Common myeloid progenitor, CD34-positive (primary cell): Measurements from ENCODE around the gene C11orf68.
A peak's percentile ranks its signal among the peaks of the same experiment; 100 is the strongest.

Source experiments
- CTCF ChIA-PET: fragments of 350-600 bp; sonication (Branson Sonifier 250); formaldehyde crosslinking; loops from one replicate; lab custom pipeline; 2021; ENCODE audit warnings: antibody characterized with exemption; lab: Charles Lee
- POLR2A ChIA-PET: fragments of 350-600 bp; sonication (Branson Sonifier 250); formaldehyde crosslinking; loops from one replicate; lab custom pipeline; 2021; ENCODE audit warnings: antibody characterized with exemption; lab: Charles Lee
- DNase-seq, 3 donors: peaks; one replicate each; pipeline versions ENCODE4 v3.0.0 to v3.0.0-alpha.2; 2013
- H3K27ac ChIP-seq, 2 experiments: 1 replicate in 1 of 2; 2 replicates in 1 of 2; pipeline ENCODE4 v1.7.0; 2013; ENCODE audit warnings: inconsistent platforms in 2 of 2, low read length in 2 of 2, mild to moderate bottlenecking in 2 of 2, low read depth in 1 of 2, moderate library complexity in 1 of 2; ENCODE audit not compliant: severe bottlenecking in 2 of 2, insufficient read depth in 1 of 2, poor library complexity in 1 of 2
- H3K27me3 ChIP-seq, 5 experiments: replicated peaks in 2 of 5; 1 replicate in 3 of 5; 2 replicates in 2 of 5; pipeline versions ENCODE4 v1.6.1 to v1.7.0; 2013; ENCODE audit warnings: low read length in 4 of 5, mild to moderate bottlenecking in 2 of 5, moderate library complexity in 2 of 5, inconsistent platforms in 1 of 5; ENCODE audit not compliant: insufficient read depth in 5 of 5, control insufficient read depth in 4 of 5
- H3K36me3 ChIP-seq, 4 experiments: 1 replicate in 2 of 4; 2 replicates in 2 of 4; pipeline versions ENCODE4 v1.6.1 to v1.7.0; 2013; ENCODE audit warnings: low read length in 3 of 4, control low read depth in 1 of 4, mild to moderate bottlenecking in 1 of 4; ENCODE audit not compliant: control insufficient read depth in 4 of 4, insufficient read depth in 4 of 4
- H3K4me1 ChIP-seq, 4 experiments: 1 replicate in 3 of 4; 2 replicates in 1 of 4; pipeline versions ENCODE4 v1.6.1 to v1.7.1; 2013; ENCODE audit warnings: low read length in 3 of 4, mild to moderate bottlenecking in 3 of 4, control low read depth in 1 of 4, inconsistent platforms in 1 of 4, moderate library complexity in 1 of 4; ENCODE audit not compliant: control insufficient read depth in 4 of 4, insufficient read depth in 4 of 4; ENCODE audit errors: control extremely low read depth in 1 of 4
- H3K4me3 ChIP-seq, 7 experiments: 1 replicate in 4 of 7; 2 replicates in 3 of 7; pipeline versions ENCODE4 v1.5.1 to v1.7.0; 2013; ENCODE audit warnings: mild to moderate bottlenecking in 7 of 7, low read length in 6 of 7, moderate library complexity in 6 of 7, inconsistent platforms in 2 of 7, low read depth in 2 of 7, control low read depth in 1 of 7; ENCODE audit not compliant: insufficient read depth in 4 of 7, control insufficient read depth in 1 of 7; ENCODE audit errors: extremely low read depth in 1 of 7
- H3K9me3 ChIP-seq, 5 experiments: 1 replicate in 4 of 5; 2 replicates in 1 of 5; pipeline versions ENCODE4 v1.6.1 to v1.7.1; 2013; ENCODE audit warnings: low read length in 4 of 5, mild to moderate bottlenecking in 2 of 5, inconsistent platforms in 1 of 5, low read depth in 1 of 5, moderate library complexity in 1 of 5; ENCODE audit not compliant: control insufficient read depth in 4 of 5, insufficient read depth in 2 of 5; ENCODE audit errors: control extremely low read depth in 1 of 5
- WGBS: methylation state at CpG from one replicate; pipeline ENCODE4 v1.1.5; 2013; ENCODE audit not compliant: insufficient coverage; 5-methylcytosine and 5-hydroxymethylcytosine counted together

The C11orf68 gene

GRCh38 chr11:65884716-65885092, 34.2 kb downstream of the C11orf68 start:
- CTCF ChIA-PET = interaction anchor here (0.6 to 11.9 kb wide), 42 partner anchors 9 to 789 kb away, joined by 3 to 168 read pairs (median 5); partner anchors contain the start of genes CFL1, EFEMP2, FOSL1 and KAT5
- Histone ChIP-seq H3K4me1 (peaks cover 3 to 56% (median 41%) of the 10 kb centered on the region in 4 experiments), H3K27ac (no peak overlapping the region), H3K4me3 (no peak overlapping the region), H3K27me3 (no peaks in the 10 kb centered on the region), H3K36me3 (peaks cover 7 to 58% (median 44%) of the 10 kb centered on the region in 4 experiments), H3K9me3 (no peaks in the 10 kb centered on the region)
- DNase-seq = peak; percentile 77 to 88 (median 84)
- POLR2A ChIA-PET = interaction anchor here (0.9 to 2.0 kb wide), 4 partner anchors 9 to 118 kb away, joined by 3 to 11 read pairs (median 4); partner anchors contain the start of genes BANF1, CFL1 and FOSL1
- WGBS = 25% methylated on average over 9 of the region's 9 CpGs

- Histone ChIP-seq H3K4me3 (no peak overlapping the region), H3K4me1 (peaks cover 0 to 55% (median 41%) of the 10 kb centered on the region in 4 experiments), H3K27me3 (no peaks in the 10 kb centered on the region), H3K36me3 (peaks cover 7 to 58% (median 44%) of the 10 kb centered on the region in 4 experiments), H3K27ac (no peak overlapping the region), H3K9me3 (no peaks in the 10 kb centered on the region)
- 92% methylated on average over 25 of the region's 28 CpGs for WGBS
- DNase-seq = no peak
- CTCF ChIA-PET = interaction anchor here (0.5 to 11.9 kb wide), 42 partner anchors 8 to 788 kb away, joined by 3 to 168 read pairs (median 5); partner anchors contain the start of genes CFL1, EFEMP2, FOSL1 and KAT5
- POLR2A ChIA-PET = interaction anchor here (0.9 to 2.0 kb wide), 4 partner anchors 10 to 119 kb away, joined by 3 to 11 read pairs (median 4); partner anchors contain the start of genes BANF1, CFL1 and FOSL1
Observed at GRCh38 chr11:65883786-65884715, 34.8 kb downstream of the C11orf68 start.

- Histone ChIP-seq H3K9me3 (no peaks in the 10 kb centered on the region), H3K4me3 (no peak overlapping the region), H3K4me1 (peaks cover 0 to 51% (median 39%) of the 10 kb centered on the region in 4 experiments), H3K36me3 (peaks cover 7 to 58% (median 44%) of the 10 kb centered on the region in 4 experiments), H3K27me3 (no peaks in the 10 kb centered on the region), H3K27ac (no peak overlapping the region)
- no peak for DNase-seq
- WGBS = 98% methylated on average over 8 of the region's 13 CpGs
- POLR2A ChIA-PET = no interaction called here
- CTCF ChIA-PET = interaction anchor here (0.8 to 11.9 kb wide), 14 partner anchors 11 to 177 kb away, joined by 3 to 168 read pairs (median 16); partner anchors contain the start of genes CFL1, EFEMP2, FOSL1 and MUS81
Observed at GRCh38 chr11:65883058-65883761, 35.7 kb downstream of the C11orf68 start.

- H3K4me1 ChIP-seq = peaks cover 0 to 47% (median 32%) of the 10 kb centered on the region in 4 experiments
- ChIA-PET CTCF (interaction anchor here (0.7 to 11.9 kb wide), 11 partner anchors 6 to 257 kb away, joined by 3 to 168 read pairs (median 7); partner anchors contain the start of genes CCDC85B, CFL1, EFEMP2 and FIBP), POLR2A (interaction anchor here (0.6 kb wide), 1 partner anchor 56 kb away, joined by 8 read pairs; no protein-coding TSS in a partner anchor)
Observed at GRCh38 chr11:65882120-65883057, 36.5 kb downstream of the C11orf68 start.

DNA sequence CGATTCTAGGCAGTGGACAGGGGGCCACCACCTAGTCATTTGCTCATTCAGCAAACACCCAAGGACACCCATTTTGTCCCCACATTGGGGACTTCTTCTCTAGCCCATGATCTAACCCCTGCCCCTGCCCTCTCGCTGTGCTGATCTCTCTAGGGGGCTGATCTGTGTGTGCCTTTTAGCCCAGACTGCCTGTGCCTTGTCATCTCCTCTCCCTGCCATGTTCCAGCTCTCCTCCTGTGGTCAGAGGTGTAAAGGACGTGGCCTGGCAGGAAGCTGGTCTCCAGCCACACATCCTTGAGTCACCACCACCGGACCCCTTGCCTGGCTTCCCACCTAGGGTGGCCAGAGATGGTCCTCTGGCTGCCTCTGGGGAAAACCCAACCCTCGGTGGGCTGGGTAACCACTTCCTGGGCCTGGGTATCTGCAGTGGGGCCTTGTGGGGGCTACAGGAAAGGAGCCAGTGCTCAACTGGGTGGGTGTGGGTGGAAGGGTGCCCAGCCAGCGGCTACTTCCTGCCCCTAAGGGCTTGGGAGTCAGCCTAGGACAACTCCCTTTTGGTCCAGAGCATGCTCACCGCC, 37.9 kb downstream of the C11orf68 start:
- POLR2A ChIA-PET = interaction anchor here (0.6 to 2.2 kb wide), 2 partner anchors 9 to 328 kb away, joined by 3 to 6 read pairs; partner anchors contain the start of gene CCDC85B
- Histone ChIP-seq H3K9me3 (no peaks in the 10 kb centered on the region), H3K4me1 (peaks cover 0 to 45% (median 29%) of the 10 kb centered on the region in 4 experiments), H3K27ac (peak overlapping the region in 1 of 2 experiments; percentile 4), H3K4me3 (peak overlapping the region in 4 of 7 experiments; percentile 1 to 72 (median 29)), H3K27me3 (no peaks in the 10 kb centered on the region), H3K36me3 (peaks cover 7 to 45% (median 33%) of the 10 kb centered on the region in 4 experiments)
- CTCF ChIA-PET = interaction anchor here (1.0 to 11.9 kb wide), 10 partner anchors 8 to 241 kb away, joined by 3 to 168 read pairs (median 4); partner anchors contain the start of genes CCDC85B, EFEMP2, FIBP and MUS81
- no peak for DNase-seq
- 43% methylated on average over 6 of the region's 7 CpGs for WGBS

More at GRCh38 chr11:65882120-65883057, 36.5 kb downstream of the C11orf68 start:
- H3K27ac ChIP-seq = no peak overlapping the region
- no peaks in the 10 kb centered on the region for H3K9me3 ChIP-seq
- WGBS = 94% methylated on average over 26 of the region's 30 CpGs
- no peaks in the 10 kb centered on the region for H3K27me3 ChIP-seq
- H3K36me3 ChIP-seq = peaks cover 7 to 56% (median 44%) of the 10 kb centered on the region in 4 experiments
- DNase-seq = no peak
- H3K4me3 ChIP-seq = no peak overlapping the region
